GM19467 (cell line): ENCODE results near the gene ITSN1.
"Not testable (repeated sequence)": the region's sequence is repeated elsewhere in the genome, so short reads cannot be mapped to it uniquely, and the experiment has no call there.

Experiments
- ATAC-seq: cut with Tn5 transposase; IDR thresholded peaks from one replicate; pipeline ENCODE4 v1.9.1; 2021; ENCODE audit warnings: mild to moderate bottlenecking, moderate library complexity; ENCODE audit not compliant: unreplicated experiment

The ITSN1 gene

DNA sequence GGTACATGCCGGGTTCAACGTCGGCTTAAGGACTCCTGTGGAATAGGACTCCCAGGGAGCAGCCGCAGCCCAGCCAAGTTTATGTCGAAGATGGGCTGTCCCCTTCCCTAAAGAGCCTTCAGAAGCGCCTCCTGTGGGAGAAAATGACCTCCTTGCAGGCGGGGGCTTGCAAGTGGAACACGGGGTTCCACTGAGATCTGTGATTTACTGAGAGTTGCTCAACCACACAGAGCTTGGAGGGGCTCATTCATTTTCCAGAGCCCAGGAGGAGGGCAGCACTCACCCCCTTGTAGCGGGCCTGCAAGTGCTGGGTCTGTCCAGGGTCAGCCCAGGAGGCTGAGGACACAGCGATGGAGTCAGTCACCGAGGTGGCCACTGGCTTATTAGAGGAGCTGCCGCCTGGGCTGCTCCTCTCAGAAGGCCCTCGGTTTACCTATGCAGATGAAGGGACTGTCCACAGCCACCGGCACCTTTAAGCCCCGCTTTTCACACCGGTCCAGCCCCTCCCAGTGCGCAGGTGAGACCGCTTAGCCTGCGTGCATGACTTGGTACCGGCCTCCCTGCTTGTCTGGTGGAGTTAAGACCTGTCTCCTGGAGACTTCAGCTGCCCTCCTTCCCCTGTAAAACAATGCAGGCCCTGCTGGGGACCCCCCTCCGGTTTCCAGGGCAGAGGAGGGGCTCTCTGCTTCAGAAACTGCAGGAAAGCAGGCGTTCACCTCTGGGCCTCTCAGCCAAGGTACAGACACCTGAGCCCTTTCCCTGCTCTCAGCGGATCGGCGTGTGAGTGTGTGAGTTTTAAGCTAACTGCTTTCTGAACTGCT, 215.8 kb downstream of the ITSN1 start:
- no peak for ATAC-seq

DNA sequence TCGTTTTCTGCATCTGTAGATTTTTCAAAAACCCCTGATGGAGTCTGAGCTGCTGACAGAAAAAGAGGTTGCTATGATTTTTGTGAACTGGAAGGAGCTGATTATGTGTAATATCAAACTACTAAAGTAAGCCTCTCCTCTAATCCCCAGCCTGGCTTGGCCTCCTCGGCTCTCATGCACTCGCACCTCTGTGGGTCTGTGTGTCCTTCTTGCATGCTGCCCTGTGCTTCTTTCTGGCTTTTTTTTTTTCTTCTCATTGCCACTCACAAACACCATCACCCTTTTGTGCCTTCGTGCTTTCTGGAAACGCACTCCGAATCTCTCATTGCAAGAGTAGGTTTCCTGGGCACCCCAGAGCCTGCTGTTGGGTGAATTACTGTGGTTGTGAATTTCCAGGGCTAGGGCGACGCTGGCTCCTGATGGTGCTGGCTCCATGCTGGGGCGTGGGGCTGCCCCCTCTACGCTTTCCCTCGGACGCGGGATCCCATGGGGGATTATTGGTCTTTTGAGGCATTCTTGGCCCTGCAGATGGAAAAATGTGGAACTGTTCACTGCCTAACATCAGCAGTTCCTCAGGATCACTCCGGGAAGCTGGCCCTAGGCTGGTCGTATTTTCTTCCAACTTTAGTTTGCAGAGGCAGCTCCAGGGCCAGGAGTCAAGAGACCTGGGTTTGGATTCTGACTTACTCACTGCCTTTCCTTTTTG, 216.5 kb downstream of the ITSN1 start:
- ATAC-seq, result no peak

DNA sequence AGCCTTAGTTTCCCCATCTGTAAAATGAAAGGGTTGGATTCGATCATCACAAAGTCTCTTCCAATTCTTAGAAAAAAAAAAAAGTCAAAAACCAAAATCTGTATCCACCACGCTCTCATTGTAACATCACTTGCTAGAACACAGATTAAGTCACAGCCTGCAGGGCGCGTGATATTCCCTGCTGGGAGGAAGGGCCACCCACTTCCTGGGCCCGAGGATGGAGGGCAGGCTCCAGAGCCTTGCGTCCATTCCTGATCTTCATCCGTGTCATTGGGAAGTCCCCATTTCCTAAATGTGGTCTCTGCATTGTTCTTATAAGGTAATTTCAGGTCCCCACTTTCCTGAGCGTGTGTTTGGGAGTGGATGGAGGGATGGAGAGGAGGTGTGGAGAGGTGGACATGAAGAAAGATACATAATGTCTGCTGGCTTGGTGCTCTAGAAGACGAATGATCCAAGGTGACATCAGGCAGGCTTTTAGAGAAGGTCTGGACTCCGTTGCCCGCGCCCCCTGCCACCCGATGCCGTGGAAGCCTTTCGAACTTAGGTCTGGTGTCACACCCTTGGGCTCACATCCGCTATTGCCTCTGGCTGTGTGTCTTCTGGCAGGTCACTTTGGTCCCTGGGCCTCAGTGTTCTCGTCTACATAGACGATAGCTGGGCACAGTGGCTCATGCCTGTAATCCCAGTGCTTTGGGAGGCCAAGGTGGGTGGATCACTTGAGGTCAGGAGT, 217.2 kb downstream of the ITSN1 start:
- no peak for ATAC-seq

DNA sequence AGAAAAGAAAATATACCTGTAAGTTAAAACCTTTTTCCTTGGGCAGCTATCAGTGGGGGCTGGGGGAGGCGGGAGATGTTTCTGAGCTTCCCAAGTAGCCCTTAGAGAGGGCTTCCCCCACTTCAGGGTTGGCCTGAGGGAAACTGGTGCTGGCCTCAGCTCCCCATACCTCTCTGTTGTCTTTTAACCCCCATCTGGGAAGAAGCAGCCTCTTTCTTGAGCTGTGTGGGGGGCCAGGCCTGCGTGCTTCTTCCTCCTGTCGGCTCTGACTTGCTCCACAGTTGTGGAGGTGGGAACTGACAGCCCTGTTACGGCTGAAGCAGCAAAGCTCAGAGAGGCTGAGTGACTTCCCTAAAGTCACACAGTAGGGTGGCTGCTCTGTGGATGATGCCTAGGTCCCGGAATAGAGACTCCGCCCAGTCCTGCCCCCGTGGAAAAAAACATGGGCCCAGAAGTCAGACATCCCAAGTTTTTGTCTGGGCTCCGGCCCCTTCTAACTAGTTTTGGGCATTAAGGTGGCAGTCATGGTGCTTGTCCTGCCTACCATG, 218.1 kb downstream of the ITSN1 start:
- no peak for ATAC-seq

DNA sequence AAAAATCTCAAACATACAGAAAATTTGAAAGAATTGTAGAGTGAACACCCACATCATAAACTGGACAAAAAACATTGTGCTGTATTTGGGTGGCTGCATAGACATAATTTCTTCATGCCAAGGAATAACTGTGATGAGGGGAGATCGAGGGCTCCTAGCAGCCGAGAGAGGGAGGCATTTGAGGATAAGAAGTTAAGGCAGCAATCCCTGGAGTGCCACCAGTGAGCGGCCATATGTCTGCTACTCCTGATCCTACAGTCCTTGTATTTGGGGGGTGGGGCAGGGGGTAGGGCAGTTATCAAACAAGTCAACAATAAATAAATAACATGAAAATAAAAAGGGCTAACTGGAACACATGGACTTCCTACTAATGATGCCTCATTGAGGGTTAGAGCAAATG, 218.8 kb downstream of the ITSN1 start:
- no peak for ATAC-seq

DNA sequence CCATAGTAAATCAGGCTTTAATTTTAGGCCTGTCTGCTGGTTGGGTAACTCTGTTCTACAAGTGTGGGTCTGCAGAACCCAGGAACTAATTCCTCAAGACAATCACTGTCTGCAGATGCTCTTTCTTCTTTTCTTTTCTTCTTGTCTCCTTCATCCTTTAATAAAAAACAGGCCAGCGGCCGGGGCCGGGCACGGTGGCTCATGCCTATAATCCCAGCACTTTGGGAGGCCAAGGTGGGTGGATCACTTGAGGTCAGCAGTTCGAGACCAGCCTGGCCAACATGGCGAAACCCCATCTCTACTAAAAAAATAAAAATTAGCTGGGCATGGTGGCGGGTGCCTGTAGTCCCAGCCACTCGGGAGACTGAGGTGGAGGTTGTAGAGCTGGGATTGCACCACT, 220.9 kb downstream of the ITSN1 start:
- not testable (repeated sequence) for ATAC-seq

DNA sequence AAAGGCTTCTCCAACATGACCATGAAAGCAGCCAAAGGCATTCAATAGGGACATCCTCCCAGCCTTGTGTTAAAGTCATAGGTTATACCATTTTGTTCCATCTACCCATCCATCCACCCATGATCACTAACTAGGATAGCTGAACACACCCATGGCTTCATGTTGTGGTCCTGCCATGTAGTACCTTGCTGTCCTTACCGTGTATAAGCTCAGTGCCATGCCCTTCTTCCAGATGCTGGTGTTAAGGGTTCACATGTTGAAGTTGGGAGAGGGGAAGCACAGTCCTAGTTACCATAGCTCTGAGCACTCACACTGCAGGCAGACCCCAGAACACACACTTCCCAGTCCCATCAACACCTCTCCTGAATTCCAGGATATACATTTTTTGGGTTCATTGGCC, 221.8 kb downstream of the ITSN1 start:
- ATAC-seq, result no peak

DNA sequence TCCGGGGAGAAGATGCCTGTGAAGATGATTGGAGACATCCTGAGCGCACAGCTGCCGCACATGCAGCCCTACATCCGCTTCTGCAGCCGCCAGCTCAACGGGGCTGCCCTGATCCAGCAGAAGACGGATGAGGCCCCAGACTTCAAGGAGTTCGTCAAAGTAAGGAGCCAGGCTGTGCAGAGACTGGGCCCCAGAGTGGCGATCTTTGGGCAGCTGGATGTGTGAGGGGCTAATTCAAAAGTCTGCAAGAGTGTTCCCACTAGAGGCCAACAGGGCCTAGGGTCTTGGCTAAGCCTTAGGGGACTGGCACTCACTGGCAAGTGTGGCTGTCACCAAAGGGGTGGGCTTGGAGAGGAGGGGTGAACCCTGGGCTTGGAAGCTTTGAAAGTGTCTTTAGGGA, 222.9 kb downstream of the ITSN1 start:
- no peak for ATAC-seq

DNA sequence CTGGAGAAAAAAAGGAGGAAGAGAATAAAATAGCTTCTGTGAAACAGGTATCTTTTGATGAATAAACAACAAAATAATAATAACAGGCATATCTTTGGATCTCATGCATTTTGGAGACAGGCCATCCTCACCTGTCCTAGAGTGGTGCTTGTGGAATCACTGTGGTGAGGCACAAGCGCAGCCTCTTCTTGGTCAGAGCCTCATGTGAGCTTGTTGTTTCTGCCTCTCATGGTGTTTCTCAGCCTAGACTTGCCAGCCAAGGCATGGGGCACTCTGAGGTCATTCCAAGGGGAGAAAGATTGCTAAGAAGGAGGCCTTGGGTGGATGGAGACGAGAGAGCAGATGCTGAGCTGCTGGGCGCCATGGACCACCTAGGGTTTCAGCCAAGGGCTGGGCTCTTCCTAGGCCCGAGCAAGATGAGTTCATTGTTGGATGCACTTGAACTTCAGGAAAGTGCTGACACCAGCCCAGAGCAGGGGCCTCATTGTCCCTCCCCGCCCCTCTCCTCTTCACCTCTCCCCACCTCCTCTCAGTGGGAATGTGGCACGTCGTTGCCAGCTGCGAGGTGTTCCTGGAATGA, 223.8 kb downstream of the ITSN1 start:
- no peak for ATAC-seq

DNA sequence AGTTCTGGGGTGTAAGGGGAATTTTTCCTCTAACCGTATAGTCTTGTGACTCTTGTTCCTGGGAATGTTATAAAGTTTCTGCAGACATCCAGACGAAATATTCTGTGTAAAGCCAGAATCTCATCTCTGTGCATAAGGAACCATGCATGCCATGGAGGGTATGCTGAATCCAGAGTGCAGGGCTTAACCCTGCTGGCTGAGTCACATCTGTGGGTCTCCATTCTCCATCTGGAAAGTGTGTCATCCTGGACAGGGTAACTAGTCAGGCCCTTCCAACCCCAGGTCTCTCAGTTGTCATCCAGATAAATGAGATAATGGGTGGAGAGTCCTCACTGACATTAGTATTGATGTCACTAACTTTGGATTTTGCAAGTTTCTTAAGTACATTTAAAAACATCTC, 224.5 kb downstream of the ITSN1 start:
- no peak for ATAC-seq

DNA sequence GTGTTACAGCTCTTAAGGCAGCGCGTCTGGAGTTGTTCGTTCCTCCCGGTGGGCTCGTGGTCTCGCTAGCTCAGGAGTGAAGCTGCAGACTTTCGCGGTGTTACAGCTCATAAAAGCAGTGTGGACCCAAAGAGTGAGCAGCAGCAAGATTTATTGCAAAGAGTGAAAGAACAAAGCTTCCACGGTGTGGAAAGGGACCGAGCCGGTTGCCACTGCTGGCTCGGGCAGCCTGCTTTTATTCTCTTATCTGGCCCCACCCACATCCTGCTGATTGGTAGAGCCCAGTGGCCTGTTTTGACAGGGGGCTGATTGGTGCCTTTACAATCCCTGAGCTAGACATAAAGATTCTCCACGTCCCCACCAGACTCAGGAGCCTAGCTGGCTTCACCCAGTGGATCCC, 225.6 kb downstream of the ITSN1 start:
- ATAC-seq, result not testable (repeated sequence)

DNA sequence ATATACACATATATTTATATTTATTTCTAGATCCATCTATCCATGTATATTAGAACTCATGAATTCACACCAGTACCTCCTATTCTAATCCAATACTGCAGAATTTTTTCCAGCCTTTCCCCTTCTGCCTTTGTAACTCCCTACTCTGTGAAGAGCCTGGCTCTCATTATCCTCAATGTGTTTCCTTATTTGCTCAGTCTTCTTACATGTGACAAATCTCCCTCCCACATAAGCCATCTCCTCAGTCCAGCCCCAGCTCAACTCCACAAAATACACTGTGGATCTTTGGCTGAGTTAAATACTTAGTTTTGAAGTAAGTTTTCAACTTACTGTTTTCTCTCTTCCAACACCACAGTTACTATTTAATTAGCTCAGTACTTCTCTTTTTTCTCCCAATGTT, 227.6 kb downstream of the ITSN1 start:
- no peak for ATAC-seq

DNA sequence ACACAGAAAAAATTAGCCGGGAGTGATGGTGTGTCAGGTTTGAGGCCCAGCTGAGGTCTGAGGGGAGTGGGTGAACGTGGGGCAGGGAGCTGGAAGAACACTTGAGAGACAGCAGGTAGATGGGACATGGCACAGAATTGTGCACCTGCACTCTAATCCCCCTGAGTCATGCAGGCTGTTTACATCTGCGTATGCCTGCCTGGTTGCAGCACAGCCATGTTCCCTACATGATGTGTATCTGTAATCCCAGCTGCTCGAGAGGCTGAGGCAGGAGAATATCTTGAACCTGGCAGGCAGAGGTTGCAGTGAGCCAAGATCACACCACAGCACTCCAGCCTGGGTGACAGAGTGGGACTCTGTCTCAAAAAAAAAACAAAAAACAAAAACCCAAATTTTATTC, 228.5 kb downstream of the ITSN1 start:
- ATAC-seq, result no peak

DNA sequence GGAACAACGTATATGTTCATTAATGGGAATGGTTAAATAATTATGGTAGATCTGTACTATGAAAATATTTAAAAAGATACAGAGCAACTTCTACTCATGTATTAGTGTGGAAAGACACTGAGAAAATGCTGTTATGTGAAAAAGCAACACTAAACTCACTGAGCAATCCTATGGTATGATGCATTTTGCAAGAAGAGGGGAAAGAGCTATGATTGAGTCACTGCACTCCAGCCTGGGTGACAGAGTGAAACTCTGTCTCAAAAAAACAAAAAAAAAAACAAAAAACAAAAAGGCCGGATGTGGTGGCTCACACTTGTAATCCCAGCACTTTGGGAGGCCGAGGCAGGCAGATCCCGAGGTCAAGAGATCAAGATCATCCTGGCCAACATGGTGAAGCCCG, 228.9 kb downstream of the ITSN1 start:
- ATAC-seq, result no peak

DNA sequence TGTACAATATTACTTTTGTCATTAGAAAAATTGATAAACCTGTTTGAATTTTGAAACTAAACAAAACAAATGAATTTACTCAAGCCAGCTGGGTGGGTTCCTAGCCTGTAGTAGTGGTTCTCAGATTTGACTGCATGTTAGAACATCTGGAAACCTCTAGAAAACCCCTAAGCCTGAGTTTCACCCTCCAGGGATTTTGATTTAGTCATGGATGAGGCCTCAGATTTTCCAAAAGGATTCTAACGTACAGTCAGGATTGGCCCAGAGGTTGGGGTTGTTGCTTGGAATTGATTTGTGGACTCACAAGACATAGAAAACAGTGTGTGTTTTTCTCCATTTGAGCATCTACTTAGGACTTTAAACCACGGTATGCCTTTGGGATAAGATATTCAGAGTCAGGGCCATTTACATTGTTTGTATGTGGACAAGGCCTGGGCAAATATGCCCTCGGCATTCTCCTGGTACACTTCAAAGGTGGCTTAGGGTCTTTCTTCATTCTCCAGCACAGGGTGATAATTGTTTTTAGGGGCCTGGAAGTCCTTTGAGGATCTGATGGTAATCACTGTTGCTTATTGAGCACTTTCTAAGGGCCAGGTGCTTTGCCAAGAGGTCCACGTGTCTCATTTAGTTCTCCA, 230.7 kb downstream of the ITSN1 start:
- no peak for ATAC-seq

DNA sequence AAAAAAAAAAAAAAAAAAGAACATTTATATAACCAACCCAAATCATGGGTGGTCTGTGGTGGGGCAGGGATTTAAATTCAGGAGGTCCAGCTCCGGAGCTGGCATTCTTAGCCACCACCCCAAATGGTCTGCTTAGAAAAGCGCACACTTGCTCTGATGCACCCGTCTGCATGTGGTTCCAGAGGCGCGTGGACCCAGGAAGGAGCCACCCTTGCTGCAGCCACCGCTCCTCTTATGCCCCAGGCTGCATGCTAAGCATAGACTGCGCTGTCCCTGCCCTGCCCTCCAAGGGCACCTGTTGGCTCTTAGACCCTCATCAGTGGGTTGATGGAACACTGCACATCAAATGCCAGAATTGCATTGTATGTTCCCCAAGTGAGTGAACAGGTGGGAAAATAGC, 231.9 kb downstream of the ITSN1 start:
- no peak for ATAC-seq

DNA sequence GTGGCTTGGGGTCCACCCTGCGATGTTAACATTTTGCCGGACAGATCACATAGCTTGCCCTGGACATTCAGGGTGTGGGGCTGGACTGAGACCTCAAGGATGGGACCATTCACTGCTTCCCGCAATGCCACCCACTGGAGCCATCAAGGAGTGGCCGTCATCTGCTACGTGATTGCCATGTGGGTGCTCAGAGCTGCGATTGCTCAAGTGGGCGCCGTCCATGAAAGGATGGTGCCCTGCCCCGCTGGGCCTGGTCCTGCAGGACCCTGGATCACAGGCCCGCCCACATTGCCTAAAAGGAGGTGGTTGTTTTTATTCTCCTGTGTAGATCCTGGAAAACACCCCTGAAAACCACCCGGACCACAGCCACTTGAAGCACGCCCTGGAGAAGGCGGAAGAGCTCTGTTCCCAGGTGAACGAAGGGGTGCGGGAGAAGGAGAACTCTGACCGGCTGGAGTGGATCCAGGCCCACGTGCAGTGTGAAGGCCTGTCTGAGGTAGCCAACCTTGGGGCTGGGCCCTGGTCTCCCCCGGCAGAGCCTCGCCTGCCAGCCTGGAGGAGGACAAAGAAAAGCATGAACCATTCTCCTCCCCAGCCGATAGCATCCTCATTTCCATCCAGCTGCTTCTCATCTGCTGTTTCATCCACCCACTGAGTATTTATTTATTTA, 232.9 kb downstream of the ITSN1 start:
- ATAC-seq, result no peak

DNA sequence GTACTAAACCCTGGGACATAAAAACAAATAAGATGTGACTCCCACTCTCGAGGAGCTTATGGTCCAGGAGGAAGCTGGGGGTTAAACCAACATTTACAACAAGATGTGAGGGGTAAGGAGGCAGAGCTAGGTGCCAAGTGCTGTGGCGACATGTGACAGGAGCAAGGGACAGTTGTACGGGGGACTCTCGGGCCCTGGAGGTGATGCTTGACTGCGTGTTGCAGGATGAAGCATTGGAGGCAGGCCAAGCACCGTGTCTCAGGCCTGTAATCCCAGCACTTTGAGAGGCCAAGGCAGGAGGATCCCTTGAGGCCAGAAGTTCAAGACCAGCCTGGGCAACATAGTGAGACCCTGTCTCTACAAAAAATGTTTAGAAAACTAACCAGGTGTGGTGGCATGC, 236.5 kb downstream of the ITSN1 start:
- ATAC-seq, result no peak

DNA sequence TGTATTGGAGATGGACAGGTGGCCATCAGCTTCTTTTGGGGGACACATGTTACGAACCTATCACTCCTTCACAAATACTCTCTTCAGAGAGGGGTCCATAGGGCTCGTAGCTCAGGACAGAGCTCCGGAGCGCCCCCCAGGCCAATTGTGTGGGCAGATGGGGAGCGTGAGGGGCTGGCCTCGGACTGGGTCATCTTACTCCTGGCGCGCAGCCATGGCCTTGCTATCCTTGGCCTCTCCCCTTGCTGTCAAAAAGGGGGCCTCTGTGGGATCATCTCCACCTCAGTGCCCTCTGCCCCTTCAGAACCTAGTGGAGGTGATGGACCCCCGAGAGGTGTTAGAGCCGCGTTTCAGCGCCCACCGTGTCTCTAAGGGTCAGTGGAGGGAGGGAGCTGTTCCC, 238.3 kb downstream of the ITSN1 start:
- no peak for ATAC-seq
